HG02623 (cell line): Measurements from ENCODE around the gene CR1.
"Not testable (repeated sequence)": the region's sequence is repeated elsewhere in the genome, so short reads cannot be mapped to it uniquely, and the experiment has no call there.

Experiments used
- ATAC-seq: cut with Tn5 transposase; IDR thresholded peaks from one replicate; pipeline ENCODE4 v1.9.1; 2021; ENCODE audit warnings: moderate library complexity; ENCODE audit not compliant: unreplicated experiment

The CR1 gene

GRCh38 chr1:207669528-207670009 lies 173.6 kb downstream of the CR1 start:
- ATAC-seq = no peak

GRCh38 chr1:207670192-207670591 lies 174.2 kb downstream of the CR1 start:
- ATAC-seq = peak; percentile 76

- no peak for ATAC-seq
Measured at GRCh38 chr1:207670997-207671396, 175.0 kb downstream of the CR1 start.

GRCh38 chr1:207672522-207673130 lies 176.7 kb downstream of the CR1 start:
- ATAC-seq = no peak

GRCh38 chr1:207673399-207673798 lies 177.4 kb downstream of the CR1 start:
- ATAC-seq = no peak

GRCh38 chr1:207676153-207676552 lies 180.2 kb downstream of the CR1 start:
- ATAC-seq = no peak

- not testable (repeated sequence) for ATAC-seq
Measured at GRCh38 chr1:207680590-207681388, 184.8 kb downstream of the CR1 start.

- not testable (repeated sequence) for ATAC-seq
Measured at GRCh38 chr1:207682872-207683434, 187.0 kb downstream of the CR1 start.

- not testable (repeated sequence) for ATAC-seq
Measured at GRCh38 chr1:207690551-207690950, 194.6 kb downstream of the CR1 start.

GRCh38 chr1:207691010-207691409 lies 195.1 kb downstream of the CR1 start:
- no peak for ATAC-seq
